Measurements from ENCODE around the gene PFDN4. TPM values are rescaled to one million over a fixed set of nuclear protein-coding genes. Genes with fewer than 3 reads are reported as not detected.
A peak's percentile ranks its signal among the peaks of the same experiment; 100 is the strongest.

Gene PFDN4
- total RNA-seq, 1 donor from 2014 or later: 66.3 TPM

GRCh38 chr20:54200487-54201267 is 7.2 kb upstream of the PFDN4 start:
- no peak for DNase-seq (ENCODE audit: low read depth)

GRCh38 chr20:54201268-54201846 is 6.5 kb upstream of the PFDN4 start:
- DNase-seq (ENCODE audit: low read depth): no peak

- no peak for DNase-seq (ENCODE audit: low read depth)
Measured at GRCh38 chr20:54203281-54203680, 4.6 kb upstream of the PFDN4 start.

GRCh38 chr20:54204063-54204462 is 3.8 kb upstream of the PFDN4 start:
- DNase-seq (ENCODE audit: low read depth): no peak

DNA sequence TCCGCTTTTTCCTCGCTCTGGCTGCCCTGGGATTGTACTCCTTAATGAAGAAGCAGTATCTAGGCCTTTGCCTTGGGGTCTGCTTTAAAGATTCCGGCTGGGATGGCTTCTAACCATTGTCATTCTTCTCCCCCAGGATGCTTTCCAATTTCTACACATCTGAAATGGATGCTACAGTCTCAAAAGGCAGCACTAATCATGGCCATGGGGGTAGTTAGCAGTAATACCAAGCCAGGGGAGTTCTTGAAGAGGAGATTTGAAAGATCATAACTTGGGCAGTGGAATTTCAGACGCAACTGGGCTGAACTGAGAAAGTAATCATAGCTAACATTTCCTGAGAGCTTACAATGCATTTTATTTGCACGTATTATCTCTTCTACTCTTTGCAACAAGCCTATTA is 3.4 kb upstream of the PFDN4 start:
- DNase-seq (ENCODE audit: low read depth): no peak

- DNase-seq (ENCODE audit: low read depth): no peak
Measured at GRCh38 chr20:54205450-54205849, 2.4 kb upstream of the PFDN4 start.

DNA sequence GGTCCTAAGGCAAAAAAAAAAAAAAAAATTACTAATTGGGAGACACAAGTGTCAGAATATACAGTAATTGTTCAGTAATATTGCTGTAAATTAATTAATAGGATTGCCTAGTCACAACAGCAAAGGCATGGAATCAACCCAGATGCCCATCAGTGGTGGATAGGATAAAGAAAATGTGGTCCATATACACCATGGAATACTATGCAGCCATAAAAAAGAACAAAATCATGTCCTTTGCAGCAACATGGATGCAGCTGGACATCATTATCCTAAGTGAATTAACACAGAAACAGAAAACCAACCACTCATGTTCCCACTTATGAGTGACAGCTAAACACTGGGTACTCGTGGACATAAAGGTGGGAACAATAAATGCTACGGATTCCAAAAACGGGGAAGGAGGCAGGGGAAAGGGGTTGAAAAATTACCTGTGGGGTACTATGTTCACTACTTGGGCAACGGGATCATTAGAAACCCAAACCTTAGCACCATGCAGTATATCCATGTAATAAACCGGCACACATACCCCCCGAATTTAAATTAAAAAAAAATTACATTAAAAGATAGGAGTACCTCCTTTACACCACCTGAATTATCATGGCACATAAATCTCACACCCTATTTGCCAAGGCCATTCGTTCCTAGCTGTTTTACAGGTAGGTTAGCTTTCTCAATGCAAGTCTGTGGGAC is 689 bp upstream of the PFDN4 start:
- DNase-seq (ENCODE audit: low read depth): no peak

DNA sequence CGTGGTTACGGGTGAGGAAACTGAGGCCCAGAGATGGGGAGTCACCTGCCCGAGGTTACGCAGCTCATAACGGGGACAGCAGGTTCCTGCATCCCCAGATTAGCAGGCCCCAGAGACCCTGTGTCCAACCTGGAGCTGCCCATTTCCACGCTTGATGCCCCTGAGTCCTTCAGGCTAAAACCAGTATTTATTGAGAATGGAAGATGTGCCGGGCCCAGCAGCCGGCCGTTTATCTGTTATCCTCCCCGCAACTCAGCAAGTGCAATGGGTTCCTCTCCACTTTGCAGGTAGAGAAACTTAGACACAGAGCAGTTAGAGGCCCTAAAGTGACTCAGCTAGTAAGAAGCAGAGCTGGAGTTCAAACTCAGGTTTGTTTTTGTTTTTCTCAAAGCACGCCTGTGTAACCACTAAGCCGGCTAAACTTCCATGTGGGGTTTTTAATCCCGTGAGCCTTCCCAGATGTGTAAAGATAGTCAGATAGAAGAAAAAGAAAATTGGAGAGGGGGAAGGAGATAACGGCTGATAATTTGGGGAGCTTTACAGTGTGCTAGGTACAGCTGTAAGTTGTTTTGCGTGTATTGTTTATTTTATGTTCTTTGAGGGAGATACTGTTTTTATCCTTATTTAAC is 775 bp downstream of the PFDN4 start:
- peak; percentile 55 for DNase-seq (ENCODE audit: low read depth)

GRCh38 chr20:54209216-54209813 is 1.4 kb downstream of the PFDN4 start:
- no peak for DNase-seq (ENCODE audit: low read depth)

GRCh38 chr20:54212226-54212625 is 4.3 kb downstream of the PFDN4 start:
- peak; percentile 72 for DNase-seq (ENCODE audit: low read depth)

- DNase-seq (ENCODE audit: low read depth): no peak
Measured at GRCh38 chr20:54212871-54213270, 5.0 kb downstream of the PFDN4 start.

DNA sequence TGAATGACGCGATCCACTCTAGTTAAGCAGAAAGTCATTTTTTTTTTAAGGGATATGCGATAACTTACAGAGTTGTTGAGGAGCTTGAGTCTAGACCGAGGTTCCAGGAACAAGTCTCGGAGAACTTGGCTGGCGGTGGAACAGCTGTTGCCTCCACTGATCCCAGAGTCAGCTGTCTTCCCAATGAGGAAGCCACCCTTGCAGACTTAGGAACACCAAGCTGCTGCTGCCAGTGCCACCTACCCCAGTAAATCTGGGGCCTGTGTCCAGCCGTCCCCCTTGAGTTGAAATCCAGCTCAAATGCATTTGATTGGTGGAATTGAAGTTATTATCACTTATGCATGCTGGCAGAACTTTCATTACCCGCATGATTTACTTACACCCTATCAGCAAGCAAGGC is 6.7 kb downstream of the PFDN4 start:
- DNase-seq (ENCODE audit: low read depth): peak; percentile 87

DNA sequence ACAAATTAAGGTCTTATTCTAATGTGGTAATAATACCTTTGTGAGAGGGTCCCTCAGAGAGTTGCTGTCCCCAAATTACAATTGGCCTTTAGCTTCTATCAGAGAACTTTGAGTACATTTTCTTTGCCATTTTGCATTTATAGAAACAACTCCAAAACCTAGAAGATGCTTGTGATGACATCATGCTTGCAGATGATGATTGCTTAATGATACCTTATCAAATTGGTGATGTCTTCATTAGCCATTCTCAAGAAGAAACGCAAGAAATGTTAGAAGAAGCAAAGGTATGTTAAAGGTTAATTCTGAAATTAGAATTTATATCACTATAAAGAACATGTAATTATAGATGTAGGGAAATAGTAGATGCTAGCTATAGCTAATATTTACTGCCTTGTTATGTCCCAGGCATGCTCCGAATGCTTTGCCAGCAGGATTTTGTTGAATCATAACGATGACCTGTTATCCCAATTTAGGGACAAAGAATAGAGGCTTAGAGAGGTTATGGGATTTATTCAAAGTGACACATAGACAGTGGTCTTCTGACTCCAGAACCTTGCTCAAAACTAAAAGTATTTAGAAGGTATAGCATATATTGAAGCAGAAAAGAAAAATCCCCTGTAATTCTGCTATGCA is 7.4 kb downstream of the PFDN4 start:
- no peak for DNase-seq (ENCODE audit: low read depth)

- DNase-seq (ENCODE audit: low read depth): no peak
Measured at GRCh38 chr20:54217762-54218161, 9.9 kb downstream of the PFDN4 start.

GRCh38 chr20:54218470-54218869 is 10.6 kb downstream of the PFDN4 start:
- DNase-seq (ENCODE audit: low read depth): no peak

- DNase-seq (ENCODE audit: low read depth): peak; percentile 65
Measured at GRCh38 chr20:54219751-54220426, 12.0 kb downstream of the PFDN4 start.

DNA sequence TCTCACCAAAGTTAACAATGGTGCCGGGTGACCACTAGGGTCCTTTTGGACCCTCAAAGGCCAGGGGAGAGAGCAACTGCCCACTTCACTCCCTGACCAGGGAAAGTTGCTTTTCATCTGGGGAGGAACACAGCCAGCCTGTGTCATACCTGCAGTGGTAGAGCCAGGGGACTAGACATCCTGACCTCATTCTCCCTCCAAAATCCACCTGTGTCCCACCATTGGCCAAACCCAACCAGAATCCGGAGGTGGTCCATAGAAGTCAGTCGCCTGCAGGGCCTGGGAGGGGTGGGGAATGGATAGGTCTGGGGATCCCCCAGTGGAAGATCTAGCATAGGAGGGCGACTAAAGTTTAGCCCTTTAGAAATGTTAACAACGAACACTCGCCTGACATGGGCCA is 12.8 kb downstream of the PFDN4 start:
- no peak for DNase-seq (ENCODE audit: low read depth)

GRCh38 chr20:54221353-54221752 is 13.5 kb downstream of the PFDN4 start:
- DNase-seq (ENCODE audit: low read depth): no peak

GRCh38 chr20:54221996-54222890 is 14.4 kb downstream of the PFDN4 start:
- DNase-seq (ENCODE audit: low read depth): no peak
